Measurements from ENCODE around the gene GLRX3. TPM values are rescaled to one million over a fixed set of nuclear protein-coding genes. Genes with fewer than 3 reads are reported as not detected.
A peak's percentile ranks its signal among the peaks of the same experiment; 100 is the strongest.

Gene GLRX3
- polyA plus RNA-seq, 1 of the 3 experiments (the other 2 are of a cell fraction) = 93.8 TPM

- DNase-seq = peak; percentile 46
- ChIA-PET CTCF (interaction anchor here (0.6 to 2.7 kb wide), 36 partner anchors 8 to 1688 kb away, joined by 3 to 35 read pairs (median 4); partner anchors contain the start of gene C10orf143), POLR2A (interaction anchor here (0.8 kb wide), 1 partner anchor 80 kb away, joined by 3 read pairs; no protein-coding TSS in a partner anchor)
- H3K36me3 ChIP-seq (replicated peaks in 1 of 2; ENCODE audit: control insufficient read depth in 1 of 2, insufficient read depth in 2 of 2, low read length in 1 of 2) = peaks cover 9 to 19% of the 10 kb centered on the region in 2 experiments
- no peaks in the 10 kb centered on the region for H3F3A ChIP-seq (replicated peaks; ENCODE audit: insufficient read depth)
- no peak overlapping the region for H3K4me2 ChIP-seq
- peaks cover 0 to 18% of the 10 kb centered on the region in 2 experiments; a peak in 1 of 4 replicates for H3K4me1 ChIP-seq (ENCODE audit: control insufficient read depth in 1 of 2, insufficient read depth in 2 of 2, low read depth in 1 of 2, low read length in 1 of 2)
- H3K4me3 ChIP-seq (ENCODE audit: low read depth in 2 of 2, low read length in 1 of 2) = no peak overlapping the region; a peak in 1 of 4 replicates
- H3K27me3 ChIP-seq (ENCODE audit: insufficient read depth) = no peaks in the 10 kb centered on the region
- H3K9me2 ChIP-seq = no peaks in the 10 kb centered on the region
- H3K27ac ChIP-seq (ENCODE audit: low read depth in 2 of 2, low read length in 1 of 2) = no peak overlapping the region
- no peaks in the 10 kb centered on the region for H3K79me2 ChIP-seq (ENCODE audit: insufficient read depth)
- TF ChIP-seq NRF1 (IDR thresholded peaks at IDR 0.05; ENCODE audit: low read depth, low read length) (no peak), JUND (IDR thresholded peaks at IDR 0.05) (no peak), GABPA (IDR thresholded peaks at IDR 0.05; ENCODE audit: low read depth) (no peak), TCF12 (IDR thresholded peaks at IDR 0.05) (no peak), EP300 (IDR thresholded peaks at IDR 0.05; ENCODE audit: borderline replicate concordance in 1 of 2, low read depth in 1 of 2, low read length in 1 of 2) (no peak), POLR2AphosphoS5 (IDR thresholded peaks at IDR 0.05; ENCODE audit: low read depth, low read length) (no peak), RCOR1 (IDR thresholded peaks at IDR 0.05; ENCODE audit: low read length) (no peak), IRF3 (IDR thresholded peaks at IDR 0.05; ENCODE audit: low read depth, low read length) (no peak), RFX5 (IDR thresholded peaks at IDR 0.05; ENCODE audit: low read length) (no peak), SIN3A (IDR thresholded peaks at IDR 0.05; ENCODE audit: borderline replicate concordance, low read depth, low read length) (no peak), NFIC (IDR thresholded peaks at IDR 0.05; ENCODE audit: borderline replicate concordance) (no peak), FOXM1 (IDR thresholded peaks at IDR 0.05; ENCODE audit: low read depth) (no peak), FOSL2 (IDR thresholded peaks at IDR 0.05; ENCODE audit: borderline replicate concordance, low read depth) (no peak), SMC3 (IDR thresholded peaks at IDR 0.05; ENCODE audit: low read depth, low read length) (no peak), REST (IDR thresholded peaks at IDR 0.05; ENCODE audit: low read depth, low read length) (no peak), EZH2phosphoT487 (IDR thresholded peaks at IDR 0.05; ENCODE audit: borderline replicate concordance, low read depth) (no peak), CHD2 (IDR thresholded peaks at IDR 0.05; ENCODE audit: low read length, partially characterized antibody) (no peak)
- TF ChIP-seq, protein P1, sequence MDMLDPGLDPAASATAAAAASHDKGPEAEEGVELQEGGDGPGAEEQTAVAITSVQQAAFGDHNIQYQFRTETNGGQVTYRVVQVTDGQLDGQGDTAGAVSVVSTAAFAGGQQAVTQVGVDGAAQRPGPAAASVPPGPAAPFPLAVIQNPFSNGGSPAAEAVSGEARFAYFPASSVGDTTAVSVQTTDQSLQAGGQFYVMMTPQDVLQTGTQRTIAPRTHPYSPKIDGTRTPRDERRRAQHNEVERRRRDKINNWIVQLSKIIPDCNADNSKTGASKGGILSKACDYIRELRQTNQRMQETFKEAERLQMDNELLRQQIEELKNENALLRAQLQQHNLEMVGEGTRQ (IDR thresholded peaks at IDR 0.05; ENCODE audit: borderline replicate concordance, low read depth, low read length) = no peak
- TF ChIP-seq, protein P2, sequence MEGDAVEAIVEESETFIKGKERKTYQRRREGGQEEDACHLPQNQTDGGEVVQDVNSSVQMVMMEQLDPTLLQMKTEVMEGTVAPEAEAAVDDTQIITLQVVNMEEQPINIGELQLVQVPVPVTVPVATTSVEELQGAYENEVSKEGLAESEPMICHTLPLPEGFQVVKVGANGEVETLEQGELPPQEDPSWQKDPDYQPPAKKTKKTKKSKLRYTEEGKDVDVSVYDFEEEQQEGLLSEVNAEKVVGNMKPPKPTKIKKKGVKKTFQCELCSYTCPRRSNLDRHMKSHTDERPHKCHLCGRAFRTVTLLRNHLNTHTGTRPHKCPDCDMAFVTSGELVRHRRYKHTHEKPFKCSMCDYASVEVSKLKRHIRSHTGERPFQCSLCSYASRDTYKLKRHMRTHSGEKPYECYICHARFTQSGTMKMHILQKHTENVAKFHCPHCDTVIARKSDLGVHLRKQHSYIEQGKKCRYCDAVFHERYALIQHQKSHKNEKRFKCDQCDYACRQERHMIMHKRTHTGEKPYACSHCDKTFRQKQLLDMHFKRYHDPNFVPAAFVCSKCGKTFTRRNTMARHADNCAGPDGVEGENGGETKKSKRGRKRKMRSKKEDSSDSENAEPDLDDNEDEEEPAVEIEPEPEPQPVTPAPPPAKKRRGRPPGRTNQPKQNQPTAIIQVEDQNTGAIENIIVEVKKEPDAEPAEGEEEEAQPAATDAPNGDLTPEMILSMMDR (IDR thresholded peaks at IDR 0.05) = no peak
- H4K20me1 ChIP-seq (ENCODE audit: insufficient read depth) = no peaks in the 10 kb centered on the region
- no peak overlapping the region for H2AFZ ChIP-seq (ENCODE audit: low read depth)
- no peak overlapping the region for H3K9ac ChIP-seq
- 72% methylated on average over 12 of the region's 25 CpGs for WGBS (ENCODE audit: low lambda C conversion rate)
- no peaks in the 10 kb centered on the region for H3K9me3 ChIP-seq
Observed at GRCh38 chr10:130189608-130190054, 53.4 kb downstream of the GLRX3 start.
